ENCODE results near the gene ANKRD17. TPM values are rescaled to one million over a fixed set of nuclear protein-coding genes. Genes with fewer than 3 reads are reported as not detected.

ANKRD17 gene
- polyA plus RNA-seq, 2 donors: 9.6 to 14.8 TPM

- 77 to 79% methylated on average over 8 of the region's 8 CpGs for WGBS, 2 donors
- H3K27ac ChIP-seq (ENCODE audit: low read depth in 2 of 2, low read length in 1 of 2): no peak overlapping the region
- no peaks in the 10 kb centered on the region for H3K9me3 ChIP-seq (ENCODE audit: control insufficient read depth in 2 of 2, insufficient read depth in 1 of 2, low read depth in 1 of 2, low read length in 1 of 2)
- H3K27me3 ChIP-seq (ENCODE audit: control insufficient read depth in 1 of 2, insufficient read depth in 2 of 2, low read length in 2 of 2): no peaks in the 10 kb centered on the region
- H3K4me3 ChIP-seq (ENCODE audit: low read depth in 1 of 2, low read length in 2 of 2): no peak overlapping the region
- H3K36me3 ChIP-seq (ENCODE audit: control insufficient read depth in 2 of 2, insufficient read depth in 2 of 2, low read length in 1 of 2): peaks cover 4 to 12% of the 10 kb centered on the region in 2 donors
- H3K4me1 ChIP-seq (ENCODE audit: control insufficient read depth in 2 of 2, insufficient read depth in 2 of 2, low read length in 1 of 2): no peaks in the 10 kb centered on the region
These were observed 154.6 kb downstream of the ANKRD17 start for GRCh38 chr4:73103799-73104503.

- H3K27me3 ChIP-seq (ENCODE audit: control insufficient read depth in 1 of 2, insufficient read depth in 2 of 2, low read length in 2 of 2): no peaks in the 10 kb centered on the region
- H3K36me3 ChIP-seq (ENCODE audit: control insufficient read depth in 2 of 2, insufficient read depth in 2 of 2, low read length in 1 of 2): peaks cover 0 to 14% of the 10 kb centered on the region in 2 donors
- H3K4me1 ChIP-seq (ENCODE audit: control insufficient read depth in 2 of 2, insufficient read depth in 2 of 2, low read length in 1 of 2): no peaks in the 10 kb centered on the region
- no peak overlapping the region for H3K4me3 ChIP-seq (ENCODE audit: low read depth in 1 of 2, low read length in 2 of 2)
- no peaks in the 10 kb centered on the region for H3K9me3 ChIP-seq (ENCODE audit: control insufficient read depth in 2 of 2, insufficient read depth in 1 of 2, low read depth in 1 of 2, low read length in 1 of 2)
- no peak overlapping the region for H3K27ac ChIP-seq (ENCODE audit: low read depth in 2 of 2, low read length in 1 of 2)
- 87 to 91% methylated on average over 7 of the region's 7 CpGs for WGBS, 2 donors
These were observed 159.5 kb downstream of the ANKRD17 start for GRCh38 chr4:73099143-73099542.

GRCh38 chr4:73098713-73099112 is 159.9 kb downstream of the ANKRD17 start:
- Histone ChIP-seq H3K36me3 (ENCODE audit: control insufficient read depth in 2 of 2, insufficient read depth in 2 of 2, low read length in 1 of 2) (peaks cover 0 to 14% of the 10 kb centered on the region in 2 donors), H3K4me1 (ENCODE audit: control insufficient read depth in 2 of 2, insufficient read depth in 2 of 2, low read length in 1 of 2) (no peaks in the 10 kb centered on the region), H3K27ac (ENCODE audit: low read depth in 2 of 2, low read length in 1 of 2) (no peak overlapping the region), H3K27me3 (ENCODE audit: control insufficient read depth in 1 of 2, insufficient read depth in 2 of 2, low read length in 2 of 2) (no peaks in the 10 kb centered on the region), H3K9me3 (ENCODE audit: control insufficient read depth in 2 of 2, insufficient read depth in 1 of 2, low read depth in 1 of 2, low read length in 1 of 2) (no peaks in the 10 kb centered on the region), H3K4me3 (ENCODE audit: low read depth in 1 of 2, low read length in 2 of 2) (no peak overlapping the region)
- WGBS, 2 donors: 80 to 84% methylated on average over 7 of the region's 7 CpGs

- WGBS, 2 donors: 81 to 86% methylated on average over 4 of the region's 4 CpGs
- H3K27ac ChIP-seq (ENCODE audit: low read depth in 2 of 2, low read length in 1 of 2): no peak overlapping the region
- no peaks in the 10 kb centered on the region for H3K27me3 ChIP-seq (ENCODE audit: control insufficient read depth in 1 of 2, insufficient read depth in 2 of 2, low read length in 2 of 2)
- no peak overlapping the region for H3K4me3 ChIP-seq (ENCODE audit: low read depth in 1 of 2, low read length in 2 of 2)
- H3K9me3 ChIP-seq (ENCODE audit: control insufficient read depth in 2 of 2, insufficient read depth in 1 of 2, low read depth in 1 of 2, low read length in 1 of 2): no peaks in the 10 kb centered on the region
- H3K36me3 ChIP-seq (ENCODE audit: control insufficient read depth in 2 of 2, insufficient read depth in 2 of 2, low read length in 1 of 2): peaks cover 0 to 14% of the 10 kb centered on the region in 2 donors
- H3K4me1 ChIP-seq (ENCODE audit: control insufficient read depth in 2 of 2, insufficient read depth in 2 of 2, low read length in 1 of 2): no peaks in the 10 kb centered on the region
These were observed 160.6 kb downstream of the ANKRD17 start for GRCh38 chr4:73098016-73098415.

- Histone ChIP-seq H3K9me3 (ENCODE audit: control insufficient read depth in 2 of 2, insufficient read depth in 1 of 2, low read depth in 1 of 2, low read length in 1 of 2) (no peaks in the 10 kb centered on the region), H3K4me3 (ENCODE audit: low read depth in 1 of 2, low read length in 2 of 2) (no peak overlapping the region), H3K27me3 (ENCODE audit: control insufficient read depth in 1 of 2, insufficient read depth in 2 of 2, low read length in 2 of 2) (no peaks in the 10 kb centered on the region), H3K4me1 (ENCODE audit: control insufficient read depth in 2 of 2, insufficient read depth in 2 of 2, low read length in 1 of 2) (no peaks in the 10 kb centered on the region), H3K36me3 (ENCODE audit: control insufficient read depth in 2 of 2, insufficient read depth in 2 of 2, low read length in 1 of 2) (peaks cover 13 to 14% of the 10 kb centered on the region in 2 donors), H3K27ac (ENCODE audit: low read depth in 2 of 2, low read length in 1 of 2) (no peak overlapping the region)
- 84 to 89% methylated on average over 1 of the region's 1 CpG for WGBS, 2 donors
These were observed 165.7 kb downstream of the ANKRD17 start for GRCh38 chr4:73092868-73093267.

- WGBS, 2 donors: 92 to 94% methylated on average over 1 of the region's 1 CpG
- H3K27ac ChIP-seq (ENCODE audit: low read depth in 2 of 2, low read length in 1 of 2): no peak overlapping the region
- H3K36me3 ChIP-seq (ENCODE audit: control insufficient read depth in 2 of 2, insufficient read depth in 2 of 2, low read length in 1 of 2): peaks cover 13 to 14% of the 10 kb centered on the region in 2 donors
- H3K9me3 ChIP-seq (ENCODE audit: control insufficient read depth in 2 of 2, insufficient read depth in 1 of 2, low read depth in 1 of 2, low read length in 1 of 2): no peaks in the 10 kb centered on the region
- no peaks in the 10 kb centered on the region for H3K27me3 ChIP-seq (ENCODE audit: control insufficient read depth in 1 of 2, insufficient read depth in 2 of 2, low read length in 2 of 2)
- no peaks in the 10 kb centered on the region for H3K4me1 ChIP-seq (ENCODE audit: control insufficient read depth in 2 of 2, insufficient read depth in 2 of 2, low read length in 1 of 2)
- H3K4me3 ChIP-seq (ENCODE audit: low read depth in 1 of 2, low read length in 2 of 2): no peak overlapping the region
These were observed 167.9 kb downstream of the ANKRD17 start for GRCh38 chr4:73090738-73091137.

GRCh38 chr4:73087871-73088270 is 170.7 kb downstream of the ANKRD17 start:
- Histone ChIP-seq H3K4me3 (ENCODE audit: low read depth in 1 of 2, low read length in 2 of 2) (no peak overlapping the region), H3K9me3 (ENCODE audit: control insufficient read depth in 2 of 2, insufficient read depth in 1 of 2, low read depth in 1 of 2, low read length in 1 of 2) (no peaks in the 10 kb centered on the region), H3K4me1 (ENCODE audit: control insufficient read depth in 2 of 2, insufficient read depth in 2 of 2, low read length in 1 of 2) (no peaks in the 10 kb centered on the region), H3K36me3 (ENCODE audit: control insufficient read depth in 2 of 2, insufficient read depth in 2 of 2, low read length in 1 of 2) (peaks cover 12 to 13% of the 10 kb centered on the region in 2 donors), H3K27ac (ENCODE audit: low read depth in 2 of 2, low read length in 1 of 2) (no peak overlapping the region), H3K27me3 (ENCODE audit: control insufficient read depth in 1 of 2, insufficient read depth in 2 of 2, low read length in 2 of 2) (no peaks in the 10 kb centered on the region)

GRCh38 chr4:73086095-73086868 is 172.3 kb downstream of the ANKRD17 start:
- WGBS, 2 donors: 39 to 48% methylated on average over 6 of the region's 6 CpGs
- Histone ChIP-seq H3K27me3 (ENCODE audit: control insufficient read depth in 1 of 2, insufficient read depth in 2 of 2, low read length in 2 of 2) (no peaks in the 10 kb centered on the region), H3K27ac (ENCODE audit: low read depth in 2 of 2, low read length in 1 of 2) (no peak overlapping the region), H3K4me3 (ENCODE audit: low read depth in 1 of 2, low read length in 2 of 2) (no peak overlapping the region), H3K9me3 (ENCODE audit: control insufficient read depth in 2 of 2, insufficient read depth in 1 of 2, low read depth in 1 of 2, low read length in 1 of 2) (no peaks in the 10 kb centered on the region), H3K36me3 (ENCODE audit: control insufficient read depth in 2 of 2, insufficient read depth in 2 of 2, low read length in 1 of 2) (peaks cover 7 to 8% of the 10 kb centered on the region in 2 donors), H3K4me1 (ENCODE audit: control insufficient read depth in 2 of 2, insufficient read depth in 2 of 2, low read length in 1 of 2) (no peaks in the 10 kb centered on the region)

- H3K27ac ChIP-seq (ENCODE audit: low read depth in 2 of 2, low read length in 1 of 2): no peak overlapping the region
- H3K36me3 ChIP-seq (ENCODE audit: control insufficient read depth in 2 of 2, insufficient read depth in 2 of 2, low read length in 1 of 2): peaks cover 0 to 5% of the 10 kb centered on the region in 2 donors
- H3K4me1 ChIP-seq (ENCODE audit: control insufficient read depth in 2 of 2, insufficient read depth in 2 of 2, low read length in 1 of 2): no peaks in the 10 kb centered on the region
- WGBS, 2 donors: 74 to 83% methylated on average over 3 of the region's 3 CpGs
- H3K9me3 ChIP-seq (ENCODE audit: control insufficient read depth in 2 of 2, insufficient read depth in 1 of 2, low read depth in 1 of 2, low read length in 1 of 2): no peaks in the 10 kb centered on the region
- no peak overlapping the region for H3K4me3 ChIP-seq (ENCODE audit: low read depth in 1 of 2, low read length in 2 of 2)
- no peaks in the 10 kb centered on the region for H3K27me3 ChIP-seq (ENCODE audit: control insufficient read depth in 1 of 2, insufficient read depth in 2 of 2, low read length in 2 of 2)
These were observed 177.8 kb downstream of the ANKRD17 start for GRCh38 chr4:73080789-73081188.

Data from esophagus (tissue), 2 donors.